Mesenchymal stem cell (in vitro differentiated cells and primary cell): ENCODE measurements around the gene NXPH3.

ENCODE experiments used
- DNase-seq: peaks from one replicate; pipeline ENCODE4 v3.0.0-alpha.2; 2013
- H2AFZ ChIP-seq: one replicate; pipeline ENCODE4 v1.6.1; 2013; ENCODE audit warnings: low read depth, mild to moderate bottlenecking, control low read depth, inconsistent platforms, low read length, moderate library complexity
- H2AK5ac ChIP-seq: 2 replicates; pipeline ENCODE4 v1.6.1; 2013; ENCODE audit warnings: low read length, moderate library complexity, mild to moderate bottlenecking, inconsistent platforms; ENCODE audit not compliant: severe bottlenecking
- H2BK120ac ChIP-seq: one replicate; pipeline ENCODE4 v1.6.1; 2013; ENCODE audit warnings: low read depth, mild to moderate bottlenecking, inconsistent platforms, low read length, moderate library complexity
- H2BK12ac ChIP-seq, 2 experiments: one replicate each; pipeline ENCODE4 v1.6.1; 2013; ENCODE audit warnings: inconsistent platforms in 2 of 2, low read length in 2 of 2, mild to moderate bottlenecking in 2 of 2, moderate library complexity in 2 of 2, control low read depth in 1 of 2
- H2BK15ac ChIP-seq: one replicate; pipeline ENCODE4 v1.6.1; 2013; ENCODE audit warnings: mild to moderate bottlenecking, low read depth, inconsistent platforms; ENCODE audit not compliant: poor library complexity, severe bottlenecking
- H2BK5ac ChIP-seq: 2 replicates; pipeline ENCODE4 v1.6.1; 2013; ENCODE audit warnings: low read depth, mild to moderate bottlenecking, low read length, control low read depth, inconsistent platforms; ENCODE audit not compliant: poor library complexity, severe bottlenecking
- H3K14ac ChIP-seq, 2 experiments: one replicate each; pipeline ENCODE4 v1.6.1; 2013; ENCODE audit warnings: inconsistent platforms in 2 of 2, low read length in 2 of 2, control low read depth in 1 of 2, mild to moderate bottlenecking in 1 of 2, moderate library complexity in 1 of 2
- H3K18ac ChIP-seq, 2 experiments: one replicate each; pipeline ENCODE4 v1.6.1; 2013; ENCODE audit warnings: inconsistent platforms in 2 of 2, low read length in 2 of 2, control low read depth in 1 of 2, low read depth in 1 of 2, mild to moderate bottlenecking in 1 of 2
- H3K23ac ChIP-seq, 2 experiments: one replicate each; pipeline ENCODE4 v1.6.1; 2013; ENCODE audit warnings: inconsistent platforms in 2 of 2, low read length in 2 of 2, mild to moderate bottlenecking in 2 of 2, moderate library complexity in 2 of 2, control low read depth in 1 of 2
- H3K27ac ChIP-seq: 2 replicates; pipeline ENCODE4 v1.5.1; 2013; ENCODE audit warnings: mild to moderate bottlenecking, moderate library complexity, low read length, control low read depth, inconsistent platforms; ENCODE audit not compliant: poor library complexity, severe bottlenecking
- H3K27me3 ChIP-seq, 2 experiments: 2 replicates each; pipeline versions ENCODE4 v1.6.1 to v1.7.0; 2013; ENCODE audit warnings: low read length in 2 of 2, mild to moderate bottlenecking in 2 of 2, moderate library complexity in 2 of 2, control low read depth in 1 of 2, inconsistent platforms in 1 of 2; ENCODE audit not compliant: control insufficient read depth in 1 of 2, insufficient read depth in 1 of 2
- H3K36me3 ChIP-seq, 2 experiments: 2 replicates each; pipeline versions ENCODE4 v1.6.1 to v1.7.0; 2013; ENCODE audit warnings: low read length in 2 of 2, control low read depth in 1 of 2, inconsistent platforms in 1 of 2, low read depth in 1 of 2, mild to moderate bottlenecking in 1 of 2; ENCODE audit not compliant: insufficient read depth in 2 of 2, control insufficient read depth in 1 of 2
- H3K4ac ChIP-seq, 2 experiments: one replicate each; pipeline ENCODE4 v1.6.1; 2013; ENCODE audit warnings: inconsistent platforms in 2 of 2, low read length in 2 of 2, mild to moderate bottlenecking in 2 of 2, moderate library complexity in 2 of 2, control low read depth in 1 of 2, low read depth in 1 of 2
- H3K4me1 ChIP-seq: 2 replicates; pipeline ENCODE4 v1.6.1; 2013; ENCODE audit warnings: low read depth, low read length, control low read depth; ENCODE audit not compliant: control insufficient read depth, insufficient read depth
- H3K4me2 ChIP-seq: 2 replicates; pipeline ENCODE4 v1.6.1; 2013; ENCODE audit warnings: low read length, mild to moderate bottlenecking, inconsistent platforms; ENCODE audit not compliant: poor library complexity, severe bottlenecking
- H3K4me3 ChIP-seq, 2 experiments: 2 replicates each; pipeline versions ENCODE4 v1.5.1 to v1.7.0; 2013; ENCODE audit warnings: low read length in 2 of 2, mild to moderate bottlenecking in 2 of 2, control low read depth in 1 of 2, low read depth in 1 of 2; ENCODE audit not compliant: insufficient read depth in 1 of 2
- H3K79me1 ChIP-seq: replicated peaks from 2 replicates; pipeline ENCODE4 v1.6.1; 2013; ENCODE audit warnings: mild to moderate bottlenecking, control low read depth, low read length, inconsistent platforms; ENCODE audit not compliant: poor library complexity, severe bottlenecking
- H3K9ac ChIP-seq: 2 replicates; pipeline ENCODE4 v1.7.0; 2013; ENCODE audit warnings: mild to moderate bottlenecking, low read length, moderate library complexity
- H3K9me3 ChIP-seq: 2 replicates; pipeline ENCODE4 v1.7.0; 2013; ENCODE audit warnings: mild to moderate bottlenecking, low read length; ENCODE audit not compliant: control insufficient read depth
- H4K8ac ChIP-seq: one replicate; pipeline ENCODE4 v1.6.1; 2013; ENCODE audit warnings: inconsistent platforms, mild to moderate bottlenecking, low read length, moderate library complexity
- H4K91ac ChIP-seq: one replicate; pipeline ENCODE4 v1.6.1; 2013; ENCODE audit warnings: mild to moderate bottlenecking, low read length, inconsistent platforms
- WGBS: methylation state at CpG from one replicate; pipeline ENCODE4 v1.1.7; 2013; ENCODE audit warnings: mixed read lengths; 5-methylcytosine and 5-hydroxymethylcytosine counted together

The NXPH3 gene

GRCh38 chr17:49616086-49616485 is 40.4 kb downstream of the NXPH3 start:
- Histone ChIP-seq H2BK120ac (no peak overlapping the region), H3K4me1 (peaks cover 3% of the 10 kb centered on the region), H3K4me3 (peak overlapping the region in 1 of 2 experiments; percentile 57), H3K14ac (no peak overlapping the region), H3K18ac (no peak overlapping the region), H4K8ac (no peak overlapping the region), H3K9ac (peak overlapping the region; percentile 34), H3K79me1 (peaks cover 30% of the 10 kb centered on the region), H4K91ac (no peak overlapping the region), H3K9me3 (no peaks in the 10 kb centered on the region), H2BK12ac (no peak overlapping the region), H2AFZ (no peak overlapping the region), H3K4me2 (no peak overlapping the region), H3K27me3 (no peaks in the 10 kb centered on the region), H3K36me3 (peaks cover 27 to 45% of the 10 kb centered on the region in 2 experiments), H3K27ac (no peak overlapping the region), H3K23ac (no peak overlapping the region), H3K4ac (no peak overlapping the region), H2AK5ac (no peak overlapping the region), H2BK15ac (no peak overlapping the region), H2BK5ac (no peak overlapping the region)
- WGBS = 94% methylated on average over 2 of the region's 3 CpGs
- DNase-seq = no peak

GRCh38 chr17:49616601-49617131 is 41.0 kb downstream of the NXPH3 start:
- 94% methylated on average over 8 of the region's 10 CpGs for WGBS
- peak overlapping the region in 1 of 2 experiments; percentile 57 for H3K4me3 ChIP-seq
- H3K27me3 ChIP-seq = no peaks in the 10 kb centered on the region
- no peak overlapping the region for H4K91ac ChIP-seq
- no peak overlapping the region for H3K14ac ChIP-seq
- H2AFZ ChIP-seq = no peak overlapping the region
- no peak for DNase-seq
- no peak overlapping the region for H3K23ac ChIP-seq
- H2BK12ac ChIP-seq = no peak overlapping the region
- H4K8ac ChIP-seq = no peak overlapping the region
- peaks cover 1% of the 10 kb centered on the region for H3K4me1 ChIP-seq
- no peaks in the 10 kb centered on the region for H3K9me3 ChIP-seq
- no peak overlapping the region for H3K18ac ChIP-seq
- H2BK15ac ChIP-seq = no peak overlapping the region
- no peak overlapping the region for H3K4ac ChIP-seq
- H3K4me2 ChIP-seq = no peak overlapping the region
- peak overlapping the region; percentile 34 for H3K9ac ChIP-seq
- H2BK120ac ChIP-seq = no peak overlapping the region
- H3K79me1 ChIP-seq = peaks cover 28% of the 10 kb centered on the region
- H3K36me3 ChIP-seq = peaks cover 29 to 49% of the 10 kb centered on the region in 2 experiments
- H2AK5ac ChIP-seq = no peak overlapping the region
- H2BK5ac ChIP-seq = no peak overlapping the region
- H3K27ac ChIP-seq = no peak overlapping the region

- H2AFZ ChIP-seq = no peak overlapping the region
- H3K4me3 ChIP-seq = no peak overlapping the region
- WGBS = 87% methylated on average over 3 of the region's 3 CpGs
- H3K79me1 ChIP-seq = peaks cover 29% of the 10 kb centered on the region
- no peak overlapping the region for H3K27ac ChIP-seq
- H3K9ac ChIP-seq = no peak overlapping the region
- H3K4me2 ChIP-seq = no peak overlapping the region
- H3K36me3 ChIP-seq = peaks cover 34 to 59% of the 10 kb centered on the region in 2 experiments
- H3K27me3 ChIP-seq = no peaks in the 10 kb centered on the region
- H3K14ac ChIP-seq = no peak overlapping the region
- no peak overlapping the region for H2BK12ac ChIP-seq
- no peak overlapping the region for H4K8ac ChIP-seq
- H2AK5ac ChIP-seq = no peak overlapping the region
- no peak for DNase-seq
- H2BK5ac ChIP-seq = no peak overlapping the region
- H3K18ac ChIP-seq = no peak overlapping the region
- no peak overlapping the region for H2BK120ac ChIP-seq
- H3K4ac ChIP-seq = no peak overlapping the region
- H2BK15ac ChIP-seq = no peak overlapping the region
- peaks cover 1% of the 10 kb centered on the region for H3K4me1 ChIP-seq
- H4K91ac ChIP-seq = no peak overlapping the region
- no peaks in the 10 kb centered on the region for H3K9me3 ChIP-seq
- no peak overlapping the region for H3K23ac ChIP-seq
Measured at GRCh38 chr17:49618028-49618611, 42.4 kb downstream of the NXPH3 start.

DNA sequence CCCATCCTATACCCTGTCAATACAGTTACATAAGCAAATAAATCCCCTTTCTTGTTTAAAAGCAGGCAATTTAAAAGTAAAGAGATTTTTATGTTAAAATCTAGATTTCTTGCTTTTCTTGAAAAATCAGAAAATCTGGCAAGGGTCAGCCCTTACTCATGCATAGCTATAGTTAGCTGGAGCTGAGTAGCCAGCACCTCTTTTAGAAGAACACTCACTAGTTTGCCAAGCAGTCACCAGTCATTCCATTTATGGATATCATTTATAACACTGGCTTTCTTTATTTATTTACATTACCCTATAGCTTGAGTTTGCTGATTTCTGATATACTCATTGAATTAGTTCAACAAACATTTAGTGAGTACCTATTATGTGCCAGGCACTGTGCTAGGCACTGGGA is 45.7 kb downstream of the NXPH3 start:
- no peaks in the 10 kb centered on the region for H3K27me3 ChIP-seq
- H3K27ac ChIP-seq = no peak overlapping the region
- no peak overlapping the region for H2BK120ac ChIP-seq
- peaks cover 30% of the 10 kb centered on the region for H3K79me1 ChIP-seq
- no peak for DNase-seq
- no peak overlapping the region for H2AFZ ChIP-seq
- H4K8ac ChIP-seq = no peak overlapping the region
- peaks cover 27 to 46% of the 10 kb centered on the region in 2 experiments for H3K36me3 ChIP-seq
- H3K9me3 ChIP-seq = no peaks in the 10 kb centered on the region
- no peak overlapping the region for H3K14ac ChIP-seq
- no peaks in the 10 kb centered on the region for H3K4me1 ChIP-seq
- H2BK12ac ChIP-seq = no peak overlapping the region
- no peak overlapping the region for H3K23ac ChIP-seq
- H3K4ac ChIP-seq = no peak overlapping the region
- no peak overlapping the region for H3K4me3 ChIP-seq
- no peak overlapping the region for H2BK5ac ChIP-seq
- no peak overlapping the region for H3K18ac ChIP-seq
- no peak overlapping the region for H2AK5ac ChIP-seq
- no peak overlapping the region for H2BK15ac ChIP-seq
- H3K9ac ChIP-seq = no peak overlapping the region
- H4K91ac ChIP-seq = no peak overlapping the region
- H3K4me2 ChIP-seq = no peak overlapping the region
